ENCODE data around the gene SRD5A2.

GRCh38 chr2:31529256-31529655, 51.5 kb downstream of the SRD5A2 start:
- TF ChIP-seq CTCF (IDR thresholded peaks at IDR 0.05 in 2 of 3, conservative IDR thresholded peaks at IDR 0.05 in 1 of 3; ENCODE audit: borderline replicate concordance in 1 of 3, insufficient read depth in 1 of 3, low read depth in 2 of 3, low read length in 2 of 3), result no peak
- no peak for TF ChIP-seq RAD21 (IDR thresholded peaks at IDR 0.05; ENCODE audit: low read depth)
- TF ChIP-seq MAX (IDR thresholded peaks at IDR 0.05), result no peak
- TF ChIP-seq POLR2A (IDR thresholded peaks at IDR 0.05; ENCODE audit: borderline replicate concordance, extremely low read depth, insufficient read depth, insufficient read length), result no peak
- no peak for TF ChIP-seq EZH2 (IDR thresholded peaks at IDR 0.05)

Data from HCT116 (cell line).